KMS-11 (cell line): ENCODE results near the gene DAAM1.

ENCODE experiments used
- H2AFZ ChIP-seq: fragments of 200-600 bp; sonication (generic); 2 replicates; pipeline ENCODE4 v1.6.1; 2016; ENCODE audit warnings: antibody characterized with exemption, mixed run types, low read depth
- H3K27ac ChIP-seq: fragments of 200-600 bp; sonication (generic); 2 replicates; pipeline ENCODE4 v1.6.1; 2016; ENCODE audit warnings: mild to moderate bottlenecking, mixed run types
- H3K27me3 ChIP-seq: fragments of 200-600 bp; sonication (generic); 2 replicates; pipeline ENCODE4 v1.6.1; 2017; ENCODE audit warnings: mild to moderate bottlenecking, low read depth, mixed run types, moderate library complexity; ENCODE audit not compliant: insufficient read depth
- H3K36me3 ChIP-seq: fragments of 200-600 bp; sonication (generic); 2 replicates; pipeline ENCODE4 v1.6.1; 2017; ENCODE audit warnings: mild to moderate bottlenecking, mixed run types; ENCODE audit not compliant: insufficient read depth
- H3K4me1 ChIP-seq: fragments of 200-600 bp; sonication (generic); 2 replicates; pipeline ENCODE4 v1.6.1; 2016; ENCODE audit warnings: mild to moderate bottlenecking, low read depth, mixed run types; ENCODE audit not compliant: poor library complexity, severe bottlenecking
- H3K4me2 ChIP-seq: fragments of 200-600 bp; sonication (generic); 2 replicates; pipeline ENCODE4 v1.7.0; 2016; ENCODE audit warnings: mild to moderate bottlenecking, mixed run types
- H3K4me3 ChIP-seq: fragments of 200-600 bp; sonication (generic); IDR thresholded peaks from 2 replicates; pipeline ENCODE4 v1.6.1; 2017; ENCODE audit warnings: low read depth, low read length, mixed read lengths; ENCODE audit not compliant: insufficient read depth
- H3K79me2 ChIP-seq: fragments of 200-600 bp; sonication (generic); 2 replicates; pipeline ENCODE4 v1.6.1; 2016; ENCODE audit warnings: low read depth, mixed run types; ENCODE audit not compliant: insufficient read depth
- H3K9ac ChIP-seq: fragments of 200-600 bp; sonication (generic); 2 replicates; pipeline ENCODE4 v1.6.1; 2016; ENCODE audit warnings: mild to moderate bottlenecking, mixed run types
- H4K20me1 ChIP-seq: fragments of 200-600 bp; sonication (generic); 2 replicates; pipeline ENCODE4 v1.6.1; 2016; ENCODE audit warnings: mild to moderate bottlenecking, mixed run types; ENCODE audit not compliant: insufficient read depth
- CTCF ChIP-seq: fragments of 200-600 bp; sonication (generic); conservative IDR thresholded peaks from 2 replicates; pipeline ENCODE4 v1.6.1; 2017; ENCODE audit warnings: low read depth, mild to moderate bottlenecking, antibody characterized with exemption, low read length, moderate library complexity, mixed read lengths

The DAAM1 gene

GRCh38 chr14:59363531-59364226 lies 175.2 kb downstream of the DAAM1 start:
- Histone ChIP-seq H3K9ac (no peak overlapping the region), H2AFZ (no peak overlapping the region), H3K4me2 (no peak overlapping the region), H3K27me3 (no peaks in the 10 kb centered on the region), H3K36me3 (no peaks in the 10 kb centered on the region), H3K4me3 (no peak overlapping the region), H3K27ac (no peak overlapping the region), H3K4me1 (peaks cover 49% of the 10 kb centered on the region), H3K79me2 (no peaks in the 10 kb centered on the region), H4K20me1 (no peaks in the 10 kb centered on the region)
- no peak for TF ChIP-seq CTCF

GRCh38 chr14:59370158-59370742 lies 181.8 kb downstream of the DAAM1 start:
- Histone ChIP-seq H2AFZ (no peak overlapping the region), H3K4me2 (no peak overlapping the region), H3K27me3 (no peaks in the 10 kb centered on the region), H4K20me1 (no peaks in the 10 kb centered on the region), H3K4me3 (no peak overlapping the region), H3K9ac (no peak overlapping the region), H3K4me1 (no peaks in the 10 kb centered on the region), H3K27ac (no peak overlapping the region), H3K79me2 (no peaks in the 10 kb centered on the region), H3K36me3 (no peaks in the 10 kb centered on the region)
- no peak for TF ChIP-seq CTCF

GRCh38 chr14:59371771-59372170 lies 183.3 kb downstream of the DAAM1 start:
- Histone ChIP-seq H3K4me2 (no peak overlapping the region), H3K79me2 (no peaks in the 10 kb centered on the region), H3K4me3 (no peak overlapping the region), H3K9ac (no peak overlapping the region), H4K20me1 (no peaks in the 10 kb centered on the region), H2AFZ (no peak overlapping the region), H3K27me3 (no peaks in the 10 kb centered on the region), H3K36me3 (no peaks in the 10 kb centered on the region), H3K27ac (no peak overlapping the region), H3K4me1 (no peaks in the 10 kb centered on the region)
- no peak for TF ChIP-seq CTCF

- Histone ChIP-seq H4K20me1 (no peaks in the 10 kb centered on the region), H3K4me2 (no peak overlapping the region), H3K9ac (no peak overlapping the region), H3K4me3 (no peak overlapping the region), H3K79me2 (no peaks in the 10 kb centered on the region), H2AFZ (no peak overlapping the region), H3K4me1 (no peaks in the 10 kb centered on the region), H3K27me3 (no peaks in the 10 kb centered on the region), H3K27ac (no peak overlapping the region), H3K36me3 (no peaks in the 10 kb centered on the region)
- TF ChIP-seq CTCF: no peak
These were observed 185.6 kb downstream of the DAAM1 start for GRCh38 chr14:59374048-59374447.
